ENCODE data around the gene CELF4. TPM values are rescaled to one million over a fixed set of nuclear protein-coding genes. Genes with fewer than 3 reads are reported as not detected.

CELF4 gene
- total RNA-seq, 1 experiment from 2014 or later = 0.40 TPM

DNA sequence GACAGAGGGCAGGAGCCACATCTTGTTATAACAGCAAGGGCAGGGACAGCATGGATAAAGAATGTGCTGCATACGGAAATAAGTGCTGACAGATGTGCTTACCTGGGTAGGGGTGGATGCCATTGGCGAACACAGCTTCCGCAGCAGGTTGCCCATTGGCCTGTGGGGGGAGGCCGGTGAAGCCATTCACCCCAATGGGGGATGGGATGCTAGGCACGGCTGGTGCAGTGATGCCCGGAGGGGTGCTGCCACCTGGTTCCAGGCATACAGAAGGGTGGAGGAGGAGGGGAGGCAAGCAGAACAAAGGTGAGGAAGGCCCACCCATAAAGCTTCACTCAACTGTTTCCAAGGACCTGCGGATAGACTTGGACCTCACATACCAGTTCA, 294.9 kb downstream of the CELF4 start:
- no peaks in the 10 kb centered on the region for H3K36me3 ChIP-seq (ENCODE audit: low read depth, low read length)
- H3K79me2 ChIP-seq (ENCODE audit: low read length) = no peaks in the 10 kb centered on the region
- no peaks in the 10 kb centered on the region for H4K20me1 ChIP-seq (ENCODE audit: low read length)
- H3K9ac ChIP-seq (ENCODE audit: low read length) = no peak overlapping the region
- no peak overlapping the region for H3K27ac ChIP-seq (ENCODE audit: low read length)
- intact Hi-C loops (cut with micrococcal nuclease) = no loop called here
- H3K9me2 ChIP-seq (replicated peaks; ENCODE audit: low read length) = no peaks in the 10 kb centered on the region
- ATAC-seq (no peak), DNase-seq (no peak)
- H2AFZ ChIP-seq (ENCODE audit: low read length) = no peak overlapping the region
- H3K27me3 ChIP-seq (ENCODE audit: low read length) = no peaks in the 10 kb centered on the region
- no TSS peak for BruUV-seq (replicated peaks)
- ChIA-PET CTCF (no interaction called here), POLR2A (ENCODE audit: unreplicated experiment) (no interaction called here)
- no peaks in the 10 kb centered on the region for H3K9me3 ChIP-seq (ENCODE audit: low read length)
- no peak overlapping the region for H3K4me3 ChIP-seq (ENCODE audit: low read length)
- no peak for TF ChIP-seq CTCF (conservative IDR thresholded peaks at IDR 0.05; ENCODE audit: low read depth, low read length)
- no peak for TF ChIP-seq EZH2 (IDR thresholded peaks at IDR 0.05; ENCODE audit: low read length, unreplicated experiment)
- no peak for TF ChIP-seq EZH2phosphoT487 (IDR thresholded peaks at IDR 0.05; ENCODE audit: borderline replicate concordance, low read length)
- H3K4me1 ChIP-seq (ENCODE audit: insufficient read depth, low read length) = no peaks in the 10 kb centered on the region
- H3K4me2 ChIP-seq (ENCODE audit: low read length) = no peak overlapping the region
- no peaks in the 10 kb centered on the region for H3F3A ChIP-seq (ENCODE audit: low read length, unreplicated experiment)

DNA sequence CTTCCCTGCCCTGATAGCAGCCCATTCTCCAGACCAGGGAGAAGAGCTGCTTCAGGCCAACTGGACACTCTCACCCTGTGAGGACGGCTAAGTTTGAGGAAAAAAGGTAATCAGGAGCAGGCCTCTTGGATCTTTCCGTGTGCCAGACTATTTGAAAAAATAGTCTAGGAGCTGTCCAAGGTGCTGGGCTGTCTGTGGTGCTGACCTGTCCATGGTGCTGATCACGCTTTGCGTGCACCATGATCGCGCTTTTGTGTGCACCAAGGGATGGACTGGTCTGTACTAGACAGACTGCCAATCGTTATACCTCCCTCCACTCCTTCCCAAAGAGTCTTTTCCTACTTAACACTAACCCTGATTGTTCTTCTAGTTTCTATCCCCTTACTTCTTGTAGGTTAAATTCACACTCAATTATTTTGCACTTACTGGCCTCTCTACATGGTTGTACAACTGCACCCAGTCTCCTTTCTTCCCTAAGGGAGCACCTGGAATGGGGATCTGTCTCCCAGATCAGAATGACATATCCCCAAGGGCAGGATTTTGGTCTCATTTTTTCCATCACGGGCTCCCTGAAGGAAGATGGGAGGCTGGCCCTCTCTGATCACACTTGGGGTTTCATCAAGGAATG, 295.4 kb downstream of the CELF4 start:
- Histone ChIP-seq H3K27ac (ENCODE audit: low read length) (no peak overlapping the region), H3K4me2 (ENCODE audit: low read length) (no peak overlapping the region), H3K9me3 (ENCODE audit: low read length) (no peaks in the 10 kb centered on the region), H3K79me2 (ENCODE audit: low read length) (no peaks in the 10 kb centered on the region), H4K20me1 (ENCODE audit: low read length) (no peaks in the 10 kb centered on the region), H3K9me2 (replicated peaks; ENCODE audit: low read length) (no peaks in the 10 kb centered on the region), H2AFZ (ENCODE audit: low read length) (no peak overlapping the region), H3K4me3 (ENCODE audit: low read length) (no peak overlapping the region), H3F3A (ENCODE audit: low read length, unreplicated experiment) (no peaks in the 10 kb centered on the region), H3K27me3 (ENCODE audit: low read length) (no peaks in the 10 kb centered on the region), H3K36me3 (ENCODE audit: low read depth, low read length) (no peaks in the 10 kb centered on the region), H3K4me1 (ENCODE audit: insufficient read depth, low read length) (no peaks in the 10 kb centered on the region), H3K9ac (ENCODE audit: low read length) (no peak overlapping the region)
- ATAC-seq (no peak), DNase-seq (peak; percentile 24)
- CTCF ChIA-PET = no interaction called here
- intact Hi-C loops (cut with micrococcal nuclease) = no loop called here
- no peak for TF ChIP-seq EZH2 (IDR thresholded peaks at IDR 0.05; ENCODE audit: low read length, unreplicated experiment)
- TF ChIP-seq EZH2phosphoT487 (IDR thresholded peaks at IDR 0.05; ENCODE audit: borderline replicate concordance, low read length) = no peak
- no peak for TF ChIP-seq CTCF (conservative IDR thresholded peaks at IDR 0.05; ENCODE audit: low read depth, low read length)
- POLR2A ChIA-PET (ENCODE audit: unreplicated experiment) = no interaction called here
- no TSS peak for BruUV-seq (replicated peaks)

DNA sequence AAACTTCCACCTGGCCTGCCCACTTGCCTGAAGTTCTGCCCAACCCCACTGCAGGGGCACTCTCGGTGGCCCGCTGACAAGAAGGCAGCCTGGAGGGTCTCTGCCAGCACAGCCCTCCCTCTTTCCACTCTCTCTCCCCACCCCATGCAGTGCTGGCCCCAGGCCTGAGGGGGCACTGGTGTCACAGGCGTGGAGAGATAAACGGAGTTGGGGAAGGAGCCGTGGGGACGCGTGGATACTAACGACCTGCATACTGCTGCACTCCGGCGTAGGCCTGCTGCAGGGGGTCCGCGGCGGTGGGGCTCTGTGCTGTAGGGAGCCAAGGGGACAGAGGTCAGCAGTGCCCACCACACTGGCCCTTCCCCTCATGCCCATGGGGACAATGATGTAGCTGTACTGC, 299.3 kb downstream of the CELF4 start:
- H3K27me3 ChIP-seq (ENCODE audit: low read length) = no peaks in the 10 kb centered on the region
- DNase-seq (no peak), ATAC-seq (no peak)
- no peak overlapping the region for H2AFZ ChIP-seq (ENCODE audit: low read length)
- no peaks in the 10 kb centered on the region for H3K9me2 ChIP-seq (replicated peaks; ENCODE audit: low read length)
- POLR2A ChIA-PET (ENCODE audit: unreplicated experiment) = no interaction called here
- H3F3A ChIP-seq (ENCODE audit: low read length, unreplicated experiment) = no peaks in the 10 kb centered on the region
- H3K27ac ChIP-seq (ENCODE audit: low read length) = no peak overlapping the region
- intact Hi-C loops (cut with micrococcal nuclease) = no loop called here
- no peaks in the 10 kb centered on the region for H3K9me3 ChIP-seq (ENCODE audit: low read length)
- H3K79me2 ChIP-seq (ENCODE audit: low read length) = no peaks in the 10 kb centered on the region
- no peaks in the 10 kb centered on the region for H4K20me1 ChIP-seq (ENCODE audit: low read length)
- no peak overlapping the region for H3K4me2 ChIP-seq (ENCODE audit: low read length)
- no peak overlapping the region for H3K4me3 ChIP-seq (ENCODE audit: low read length)
- no peaks in the 10 kb centered on the region for H3K4me1 ChIP-seq (ENCODE audit: insufficient read depth, low read length)
- H3K36me3 ChIP-seq (ENCODE audit: low read depth, low read length) = no peaks in the 10 kb centered on the region
- no TSS peak for BruUV-seq (replicated peaks)
- no peak overlapping the region for H3K9ac ChIP-seq (ENCODE audit: low read length)
- TF ChIP-seq EZH2 (IDR thresholded peaks at IDR 0.05; ENCODE audit: low read length, unreplicated experiment) (no peak), EZH2phosphoT487 (IDR thresholded peaks at IDR 0.05; ENCODE audit: borderline replicate concordance, low read length) (no peak), CTCF (conservative IDR thresholded peaks at IDR 0.05; ENCODE audit: low read depth, low read length) (0 out of 2 replicates have a peak, but pooled peaks have one; percentile 13)
- CTCF ChIA-PET = no interaction called here

Measured in PC-3 (cell line).